Chondrocyte (in vitro differentiated cells): ENCODE data around the gene RPS27L. TPM values are rescaled to one million over a fixed set of nuclear protein-coding genes. Genes with fewer than 3 reads are reported as not detected.

Experiments used
- DNase-seq: peaks from one replicate; pipeline ENCODE4 v3.0.0; 2021; ENCODE audit warnings: mixed read lengths, low spot score
- H3K27ac Mint-ChIP-seq: one replicate; pipeline ENCODE4 v1.8.0; 2021; ENCODE audit warnings: mild to moderate bottlenecking, moderate library complexity, mixed read lengths; ENCODE audit not compliant: unreplicated experiment
- H3K27me3 Mint-ChIP-seq: 2 replicates; pipeline ENCODE4 v1.8.0; 2021; ENCODE audit warnings: low read depth, mixed read lengths
- H3K36me3 Mint-ChIP-seq: 2 replicates; pipeline ENCODE4 v1.8.0; 2021; ENCODE audit warnings: low read depth, mixed read lengths
- H3K4me1 Mint-ChIP-seq: 2 replicates; pipeline ENCODE4 v1.8.0; 2021; ENCODE audit warnings: low read depth, mild to moderate bottlenecking, mixed read lengths
- H3K4me3 Mint-ChIP-seq: one replicate; pipeline ENCODE4 v1.8.0; 2021; ENCODE audit warnings: mild to moderate bottlenecking, moderate library complexity, mixed read lengths; ENCODE audit not compliant: unreplicated experiment
- H3K9me3 Mint-ChIP-seq: 2 replicates; pipeline ENCODE4 v1.8.0; 2021; ENCODE audit warnings: low read depth, mixed read lengths
- CTCF ChIP-seq: fragments of 200-600 bp; sonication (generic); IDR thresholded peaks from 2 replicates; pipeline ENCODE4 v1.5.0; 2021; ENCODE audit warnings: antibody characterized with exemption, mild to moderate bottlenecking, moderate library complexity
- total RNA-seq: library from RNA; stranded (reverse); gene quantifications from 3 replicates; pipeline ENCODE4 v1.2.1, GENCODE V29; 2021

RPS27L gene
- total RNA-seq, 1 donor from 2014 or later, result 211 TPM

GRCh38 chr15:63186065-63186464, 28.8 kb upstream of the RPS27L start:
- H3K4me1 Mint-ChIP-seq, result peaks cover 37% of the 10 kb centered on the region
- no peak for DNase-seq
- H3K36me3 Mint-ChIP-seq, result no peaks in the 10 kb centered on the region
- H3K4me3 Mint-ChIP-seq, result no peak overlapping the region
- no peaks in the 10 kb centered on the region for H3K27me3 Mint-ChIP-seq
- peak overlapping the region; percentile 24 for H3K27ac Mint-ChIP-seq
- no peaks in the 10 kb centered on the region for H3K9me3 Mint-ChIP-seq
- TF ChIP-seq CTCF, result no peak

- H3K4me1 Mint-ChIP-seq, result peaks cover 28% of the 10 kb centered on the region
- no peak for TF ChIP-seq CTCF
- no peak for DNase-seq
- no peaks in the 10 kb centered on the region for H3K27me3 Mint-ChIP-seq
- H3K36me3 Mint-ChIP-seq, result no peaks in the 10 kb centered on the region
- H3K27ac Mint-ChIP-seq, result no peak overlapping the region
- H3K4me3 Mint-ChIP-seq, result no peak overlapping the region
- no peaks in the 10 kb centered on the region for H3K9me3 Mint-ChIP-seq
Measured at GRCh38 chr15:63185206-63185605, 27.9 kb upstream of the RPS27L start.

- Mint-ChIP-seq H3K4me1 (peaks cover 14% of the 10 kb centered on the region), H3K27ac (no peak overlapping the region), H3K9me3 (no peaks in the 10 kb centered on the region), H3K4me3 (no peak overlapping the region), H3K27me3 (no peaks in the 10 kb centered on the region), H3K36me3 (no peaks in the 10 kb centered on the region)
- DNase-seq, result no peak
- TF ChIP-seq CTCF, result no peak
Measured at GRCh38 chr15:63181648-63182047, 24.4 kb upstream of the RPS27L start.

- H3K4me1 Mint-ChIP-seq, result peaks cover 5% of the 10 kb centered on the region
- H3K4me3 Mint-ChIP-seq, result no peak overlapping the region
- no peaks in the 10 kb centered on the region for H3K9me3 Mint-ChIP-seq
- no peaks in the 10 kb centered on the region for H3K36me3 Mint-ChIP-seq
- no peak for TF ChIP-seq CTCF
- no peak for DNase-seq
- H3K27me3 Mint-ChIP-seq, result no peaks in the 10 kb centered on the region
- no peak overlapping the region for H3K27ac Mint-ChIP-seq
Measured at GRCh38 chr15:63180746-63181145, 23.5 kb upstream of the RPS27L start.

- DNase-seq, result no peak
Measured at GRCh38 chr15:63178034-63178433, 20.8 kb upstream of the RPS27L start.

More at GRCh38 chr15:63178034-63178433, 20.8 kb upstream of the RPS27L start:
- no peak overlapping the region for H3K27ac Mint-ChIP-seq
- H3K27me3 Mint-ChIP-seq, result no peaks in the 10 kb centered on the region
- no peaks in the 10 kb centered on the region for H3K36me3 Mint-ChIP-seq
- H3K4me1 Mint-ChIP-seq, result no peaks in the 10 kb centered on the region
- no peaks in the 10 kb centered on the region for H3K9me3 Mint-ChIP-seq
- H3K4me3 Mint-ChIP-seq, result no peak overlapping the region
- TF ChIP-seq CTCF, result no peak
